HG02763 (cell line): ENCODE data around the gene TTC27.
A peak's percentile ranks its signal among the peaks of the same experiment; 100 is the strongest.

ENCODE experiments used
- ATAC-seq: cut with Tn5 transposase; IDR thresholded peaks from one replicate; pipeline ENCODE4 v1.9.1; 2021; ENCODE audit warnings: mild to moderate bottlenecking, moderate library complexity; ENCODE audit not compliant: unreplicated experiment

Gene TTC27

GRCh38 chr2:32666704-32667103 is 38.9 kb downstream of the TTC27 start:
- no peak for ATAC-seq

- no peak for ATAC-seq
Measured at GRCh38 chr2:32668254-32668653, 40.4 kb downstream of the TTC27 start.

DNA sequence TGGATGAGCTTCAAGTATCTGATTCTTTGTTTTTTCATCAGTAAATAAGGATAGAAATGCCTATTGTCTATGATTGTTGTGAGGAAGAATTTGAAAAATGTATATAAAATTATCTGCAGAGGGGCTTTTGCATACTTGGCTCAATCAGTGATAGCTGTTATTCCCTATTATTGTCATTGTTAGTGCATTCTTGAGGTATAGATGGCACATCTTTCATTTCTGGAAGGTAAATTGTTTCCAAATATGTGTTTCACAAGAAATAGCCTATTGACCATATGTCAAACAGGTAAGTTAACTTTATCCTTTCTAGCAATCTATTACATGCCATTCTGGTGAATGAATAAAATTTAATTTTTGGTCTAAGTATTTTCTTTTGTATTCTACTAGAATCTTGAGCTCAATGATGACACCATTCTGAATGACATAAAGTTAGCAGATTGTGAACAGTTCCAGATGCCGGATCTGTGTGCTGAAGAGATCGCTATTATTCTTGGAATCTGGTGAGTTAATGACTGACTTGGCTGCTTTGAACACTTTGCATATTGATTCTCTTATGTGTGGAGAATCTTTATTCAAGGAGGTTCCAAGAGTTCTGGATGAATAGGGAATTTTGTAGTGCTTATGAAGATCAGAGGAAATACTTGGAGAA is 44.2 kb downstream of the TTC27 start:
- no peak for ATAC-seq

- no peak for ATAC-seq
Measured at GRCh38 chr2:32678825-32679224, 51.0 kb downstream of the TTC27 start.

DNA sequence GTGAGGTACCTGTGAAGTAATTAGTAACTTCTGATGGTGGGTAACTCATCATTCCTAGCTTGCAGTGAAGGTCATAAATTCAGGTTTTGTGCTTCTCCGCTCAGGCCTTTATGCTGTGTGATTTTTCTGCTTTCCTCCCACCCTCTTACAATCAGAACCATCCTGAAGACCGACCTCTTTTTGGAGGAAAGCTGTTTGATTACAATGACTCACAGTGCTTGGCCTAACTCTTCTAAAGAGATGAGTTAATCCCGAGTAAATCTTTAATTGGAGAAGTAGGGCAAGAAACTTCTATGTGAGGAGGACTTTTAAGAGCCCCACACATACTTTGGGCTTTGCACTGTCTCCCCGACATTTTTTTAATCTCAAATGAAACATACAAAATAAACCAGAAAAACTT is 53.1 kb downstream of the TTC27 start:
- ATAC-seq, result no peak

DNA sequence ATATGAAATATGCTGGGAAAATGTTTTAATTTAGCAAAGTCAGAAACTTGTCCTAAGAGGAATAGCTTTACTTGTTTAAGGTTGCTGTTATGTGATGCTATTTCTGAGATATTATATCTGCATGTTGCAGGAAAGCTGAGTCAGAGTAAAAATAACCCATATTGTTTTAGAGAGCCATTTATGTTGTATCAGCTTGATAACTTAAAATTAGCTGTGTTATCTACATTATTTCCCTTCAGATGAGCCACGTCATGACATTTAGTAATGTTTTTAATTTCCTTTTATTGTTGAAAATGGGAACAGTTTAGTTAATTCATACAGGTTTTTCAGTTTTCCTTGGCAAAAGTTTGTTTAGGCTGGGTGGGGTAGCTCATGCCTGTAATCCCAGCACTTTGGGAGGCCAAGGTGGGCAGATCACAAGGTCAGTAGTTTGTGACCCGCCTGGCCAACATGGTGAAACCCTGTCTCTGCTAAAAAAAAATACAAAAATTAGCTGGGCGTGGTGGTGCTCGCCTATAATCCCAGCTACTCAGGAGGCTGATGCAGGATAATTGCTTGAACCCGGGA is 55.8 kb downstream of the TTC27 start:
- no peak for ATAC-seq

- peak; percentile 92 for ATAC-seq
Measured at GRCh38 chr2:32688541-32688940, 60.7 kb downstream of the TTC27 start.

DNA sequence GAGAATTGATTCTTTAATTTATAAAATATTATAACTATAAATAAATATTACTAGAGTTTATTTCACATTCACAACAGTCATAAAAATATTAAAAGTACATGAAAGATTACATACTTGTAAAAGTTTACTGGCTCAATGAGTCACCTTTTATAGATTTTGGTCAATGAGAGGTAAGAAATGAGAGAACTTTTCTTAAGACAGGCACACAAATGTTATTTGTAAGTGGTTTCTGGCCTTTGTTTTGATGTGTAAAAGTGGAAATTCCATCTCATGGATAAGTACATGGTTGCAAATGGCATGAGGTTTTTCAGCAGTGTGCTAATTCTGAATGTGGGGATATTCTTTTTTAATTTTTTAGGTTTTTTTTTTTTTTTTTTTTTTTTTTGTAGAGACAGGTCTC is 63.8 kb downstream of the TTC27 start:
- ATAC-seq, result no peak

DNA sequence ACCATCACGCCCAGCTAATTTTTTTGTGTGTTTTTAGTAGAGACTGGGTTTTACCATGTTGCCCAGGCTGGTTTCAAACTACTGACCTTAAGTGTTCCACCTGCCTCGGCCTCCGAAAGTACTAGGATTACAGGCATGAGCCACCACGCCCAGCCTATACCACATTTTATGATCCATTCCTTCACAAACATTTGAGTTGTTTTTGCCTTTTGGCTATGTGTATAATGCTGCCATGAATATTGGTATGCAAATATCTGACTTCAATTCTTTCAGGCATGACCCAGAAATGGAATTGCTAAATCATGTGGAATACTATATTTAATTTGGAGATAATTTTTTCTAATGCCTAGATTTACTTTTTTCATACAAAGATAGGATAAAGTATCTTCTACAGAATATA is 68.6 kb downstream of the TTC27 start:
- no peak for ATAC-seq

DNA sequence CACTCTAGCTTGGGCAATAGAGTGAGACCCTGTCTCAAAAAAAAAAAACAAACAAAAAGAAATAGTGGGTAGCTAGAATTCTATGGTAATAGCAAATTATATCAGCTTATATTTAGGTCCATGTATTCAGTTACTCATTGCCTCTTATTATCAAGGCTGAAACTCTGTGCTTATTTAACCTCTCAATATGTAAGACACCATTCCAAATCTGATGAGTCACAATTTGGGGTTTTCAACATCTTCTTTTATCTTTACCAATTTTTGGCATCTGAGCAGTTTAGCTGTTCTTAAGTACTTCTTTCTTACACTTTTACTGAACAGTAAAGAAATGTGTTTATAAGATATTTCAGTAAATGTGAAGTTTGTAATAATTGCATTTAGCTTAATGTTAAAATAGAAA is 69.3 kb downstream of the TTC27 start:
- ATAC-seq, result no peak

GRCh38 chr2:32699151-32699550 is 71.3 kb downstream of the TTC27 start:
- no peak for ATAC-seq

- ATAC-seq, result no peak
Measured at GRCh38 chr2:32701806-32702205, 74.0 kb downstream of the TTC27 start.

DNA sequence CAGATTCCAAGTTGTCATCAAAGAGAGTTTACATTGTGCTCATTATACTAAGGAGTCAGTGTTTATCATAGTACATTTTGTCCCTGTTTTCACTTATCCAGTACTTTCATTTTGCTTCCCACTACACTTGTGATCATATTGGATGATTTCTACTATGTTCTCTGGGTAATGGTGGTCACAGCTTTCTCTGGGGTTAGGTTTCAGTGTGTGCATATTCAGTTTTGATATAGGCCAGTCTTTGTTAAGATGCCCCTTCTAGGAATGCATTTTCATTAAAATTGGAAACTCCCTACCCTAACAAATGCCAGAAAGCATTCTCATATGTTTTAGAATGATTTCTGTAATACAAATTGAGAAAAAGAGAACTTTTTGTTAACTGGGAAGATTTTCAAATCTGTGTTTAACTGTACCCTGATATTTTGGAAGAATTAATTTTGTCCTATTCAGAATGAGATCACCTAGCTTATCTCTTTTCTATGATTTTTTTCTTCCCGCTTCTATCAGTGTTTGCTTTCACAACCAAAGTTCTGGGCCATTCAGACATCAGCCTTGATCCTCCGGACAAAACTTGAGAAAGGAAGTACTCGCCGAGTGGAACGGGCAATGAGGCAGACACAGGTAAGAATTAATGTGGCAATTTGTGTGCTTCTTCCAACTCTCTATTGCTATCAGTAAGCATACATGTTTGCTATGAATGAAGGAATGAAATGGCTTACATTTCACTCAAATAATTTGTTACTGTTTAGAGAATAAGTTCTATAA is 74.6 kb downstream of the TTC27 start:
- ATAC-seq, result no peak

GRCh38 chr2:32706815-32707579 is 79.1 kb downstream of the TTC27 start:
- no peak for ATAC-seq

DNA sequence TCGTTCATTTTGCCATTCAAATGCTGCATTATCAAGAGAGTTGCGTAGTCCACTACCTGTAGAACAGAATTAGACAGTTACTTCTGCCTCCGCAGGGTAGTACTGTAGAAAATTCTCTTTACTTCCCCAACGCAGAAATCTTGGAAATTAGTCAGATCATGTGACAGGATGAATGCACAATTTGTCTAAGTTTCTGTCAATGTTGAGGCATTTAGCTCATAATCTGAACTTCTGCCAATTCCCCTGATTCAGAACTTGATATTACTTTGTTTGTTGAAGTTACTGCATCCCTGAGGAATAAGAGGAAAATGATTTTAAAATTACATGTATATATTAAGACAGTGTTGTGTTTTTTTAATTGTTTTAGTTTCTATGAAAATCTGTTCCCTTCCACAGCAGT is 83.4 kb downstream of the TTC27 start:
- ATAC-seq, result no peak

- ATAC-seq, result no peak
Measured at GRCh38 chr2:32711908-32712501, 84.2 kb downstream of the TTC27 start.

- no peak for ATAC-seq
Measured at GRCh38 chr2:32712870-32713269, 85.0 kb downstream of the TTC27 start.

GRCh38 chr2:32714521-32714920 is 86.7 kb downstream of the TTC27 start:
- ATAC-seq, result no peak

GRCh38 chr2:32715391-32715841 is 87.6 kb downstream of the TTC27 start:
- peak; percentile 80 for ATAC-seq

DNA sequence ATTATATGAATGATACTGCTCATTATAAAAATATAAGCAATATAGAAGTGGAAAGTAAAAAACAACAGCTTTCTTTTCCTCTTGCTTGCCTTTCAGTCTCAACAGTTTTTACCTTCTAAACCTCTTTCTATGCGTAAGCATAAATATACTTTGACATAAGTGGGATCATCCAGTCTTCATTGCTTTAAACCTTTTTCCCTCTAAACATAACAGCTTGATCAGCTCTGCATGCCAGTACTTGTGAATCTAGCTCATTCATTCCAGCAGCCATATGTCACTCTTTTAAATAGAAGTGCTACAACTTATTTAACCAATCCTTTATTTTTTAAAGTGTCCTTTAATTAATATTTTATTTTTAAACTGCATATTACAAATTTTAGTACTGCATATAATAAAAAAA is 88.1 kb downstream of the TTC27 start:
- ATAC-seq, result no peak

GRCh38 chr2:32716598-32716997 is 88.7 kb downstream of the TTC27 start:
- ATAC-seq, result no peak
